ENCODE results near the gene ADPRHL1.

Gene ADPRHL1

GRCh38 chr13:113413898-113414282 is 39.4 kb downstream of the ADPRHL1 start:
- DNase-seq, result no peak

GRCh38 chr13:113413178-113413897 is 40.0 kb downstream of the ADPRHL1 start:
- DNase-seq, result no peak

GRCh38 chr13:113412440-113412839 is 40.8 kb downstream of the ADPRHL1 start:
- DNase-seq, result no peak

GRCh38 chr13:113411216-113412023 is 41.9 kb downstream of the ADPRHL1 start:
- DNase-seq, result no peak

GRCh38 chr13:113410472-113411201 is 42.7 kb downstream of the ADPRHL1 start:
- no peak for DNase-seq

- no peak for DNase-seq
Observed at GRCh38 chr13:113408562-113408961, 44.7 kb downstream of the ADPRHL1 start.

GRCh38 chr13:113407531-113408393 is 45.5 kb downstream of the ADPRHL1 start:
- no peak for DNase-seq

- no peak for DNase-seq
Observed at GRCh38 chr13:113407103-113407530, 46.2 kb downstream of the ADPRHL1 start.

- DNase-seq, result no peak
Observed at GRCh38 chr13:113406321-113407102, 46.8 kb downstream of the ADPRHL1 start.

- no peak for DNase-seq
Observed at GRCh38 chr13:113405481-113406300, 47.6 kb downstream of the ADPRHL1 start.

GRCh38 chr13:113404723-113405471 is 48.4 kb downstream of the ADPRHL1 start:
- no peak for DNase-seq

GRCh38 chr13:113404366-113404722 is 48.9 kb downstream of the ADPRHL1 start:
- no peak for DNase-seq

GRCh38 chr13:113403255-113404104 is 49.8 kb downstream of the ADPRHL1 start:
- DNase-seq, result no peak

- DNase-seq, result no peak
Observed at GRCh38 chr13:113402471-113403254, 50.6 kb downstream of the ADPRHL1 start.

GRCh38 chr13:113401452-113402415 is 51.6 kb downstream of the ADPRHL1 start:
- no peak for DNase-seq

- DNase-seq, result no peak
Observed at GRCh38 chr13:113400621-113401451, 52.5 kb downstream of the ADPRHL1 start.
